GM19239 (cell line): Measurements from ENCODE around the gene CTSL.

Experiments
- DNase-seq: peaks from one replicate; pipeline ENCODE4 v3.0.0; 2011; ENCODE audit warnings: low spot score; ENCODE audit not compliant: insufficient read length
- FAIRE-seq: peaks from 2 replicates; lab custom pipeline; 2011; peaks lifted over from hg19 to GRCh38; lab: Jason Lieb, UNC

Gene CTSL

DNA sequence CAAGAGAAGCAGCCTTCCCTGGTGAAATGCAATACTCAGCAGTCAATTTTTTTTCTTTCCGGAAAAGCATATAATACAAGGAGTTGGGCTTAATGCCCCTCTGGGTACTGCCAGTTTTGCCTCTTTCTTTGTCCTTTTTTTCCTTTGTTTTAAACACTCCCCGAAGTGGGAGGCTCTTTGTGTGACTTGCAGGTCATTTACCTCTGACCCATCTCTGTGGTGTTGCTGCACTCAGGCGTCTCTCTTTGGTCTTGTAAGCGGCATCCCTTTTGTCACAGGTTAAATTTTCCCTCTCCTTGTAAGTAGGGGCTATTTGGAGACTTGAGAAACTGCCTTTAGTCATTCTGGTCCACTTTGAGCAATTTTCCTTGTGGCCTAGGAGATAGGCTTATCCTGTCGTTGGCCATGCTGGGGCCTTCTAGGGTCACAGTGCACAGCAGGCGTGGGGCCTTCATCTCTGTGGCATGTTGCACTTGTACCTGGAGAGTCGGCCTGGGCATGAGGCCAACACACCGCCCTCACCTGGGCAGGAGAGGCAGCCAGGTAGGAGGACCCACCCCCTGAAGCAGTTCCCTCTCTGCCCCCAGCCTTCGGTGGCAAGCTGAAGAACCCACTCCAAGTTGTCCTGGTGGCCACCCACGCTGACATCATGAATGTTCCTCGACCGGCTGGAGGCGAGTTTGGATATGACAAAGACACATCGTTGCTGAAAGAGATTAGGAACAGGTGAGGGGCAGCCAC lies 27.7 kb upstream of the CTSL start:
- FAIRE-seq: no peak
- no peak for DNase-seq

DNA sequence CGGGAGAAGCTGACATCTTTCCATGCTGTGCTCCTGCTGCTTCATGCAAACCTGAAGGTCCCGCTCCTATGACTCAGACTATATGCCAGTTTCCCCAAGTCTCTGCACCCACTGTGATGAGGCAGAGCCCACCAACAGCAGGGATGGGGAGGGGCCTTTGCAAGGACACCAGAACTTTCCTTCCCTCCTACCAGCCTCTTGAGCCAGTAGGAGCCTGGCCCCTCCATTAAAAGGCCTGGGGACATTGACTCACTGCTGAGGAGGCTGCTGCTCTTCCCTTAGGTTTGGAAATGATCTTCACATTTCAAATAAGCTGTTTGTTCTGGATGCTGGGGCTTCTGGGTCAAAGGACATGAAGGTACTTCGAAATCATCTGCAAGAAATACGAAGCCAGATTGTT lies 26.1 kb upstream of the CTSL start:
- FAIRE-seq (no peak), DNase-seq (no peak)

- DNase-seq (no peak), FAIRE-seq (no peak)
Observed at GRCh38 chr9:87701491-87701890, 24.4 kb upstream of the CTSL start.

- no peak for FAIRE-seq
- no peak for DNase-seq
Observed at GRCh38 chr9:87701931-87702421, 23.9 kb upstream of the CTSL start.

GRCh38 chr9:87702921-87703320 lies 23.0 kb upstream of the CTSL start:
- no peak for FAIRE-seq

GRCh38 chr9:87703636-87704276 lies 22.2 kb upstream of the CTSL start:
- DNase-seq (no peak), FAIRE-seq (no peak)

More at GRCh38 chr9:87702921-87703320, 23.0 kb upstream of the CTSL start:
- DNase-seq: no peak

DNA sequence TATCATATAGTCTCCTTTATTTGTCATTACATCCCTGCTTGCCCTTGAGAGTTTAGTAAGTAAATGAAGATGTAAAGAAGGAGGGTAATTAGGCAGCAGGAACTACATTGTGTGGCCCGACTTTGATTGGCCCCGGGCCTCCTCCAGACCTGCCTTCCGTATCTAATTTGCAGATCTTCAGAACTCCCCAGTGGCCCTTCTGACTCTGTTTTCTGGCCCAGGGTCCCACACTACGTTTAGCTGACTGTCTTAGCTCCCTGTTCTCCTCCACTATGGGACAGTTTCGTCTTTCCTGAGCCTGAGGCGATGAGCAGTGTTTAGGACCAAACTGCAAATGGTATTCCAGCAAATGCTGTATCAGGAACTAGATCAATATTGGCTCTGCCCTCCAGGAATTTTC lies 21.6 kb upstream of the CTSL start:
- no peak for DNase-seq
- no peak for FAIRE-seq

- DNase-seq (no peak), FAIRE-seq (no peak)
Observed at GRCh38 chr9:87706066-87706739, 19.7 kb upstream of the CTSL start.

- FAIRE-seq (no peak), DNase-seq (no peak)
Observed at GRCh38 chr9:87707805-87708506, 18.0 kb upstream of the CTSL start.

GRCh38 chr9:87708546-87708945 lies 17.4 kb upstream of the CTSL start:
- DNase-seq (no peak), FAIRE-seq (no peak)

GRCh38 chr9:87708986-87709728 lies 16.8 kb upstream of the CTSL start:
- no peak for DNase-seq
- no peak for FAIRE-seq

DNA sequence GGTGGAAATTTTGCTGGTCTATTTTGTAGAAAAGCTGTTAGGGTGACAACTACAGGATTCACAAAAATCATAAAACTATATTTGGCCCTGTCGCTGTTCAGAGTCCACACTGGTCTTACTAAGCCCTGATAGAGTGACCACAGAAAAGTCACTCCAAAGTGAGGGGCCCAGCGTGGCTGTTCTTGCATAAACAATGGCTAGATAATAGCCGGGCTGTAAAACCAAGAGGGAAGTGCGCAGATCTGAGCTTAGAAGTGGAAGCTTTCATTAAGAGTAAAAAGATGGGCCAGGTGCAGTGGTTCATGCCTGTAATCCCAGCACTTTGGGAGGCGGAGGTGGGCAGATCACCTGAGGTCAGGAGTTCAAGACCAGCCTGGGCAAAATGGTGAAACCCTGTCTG lies 15.5 kb upstream of the CTSL start:
- DNase-seq (no peak), FAIRE-seq (no peak)

- FAIRE-seq (no peak), DNase-seq (no peak)
Observed at GRCh38 chr9:87711857-87712800, 13.8 kb upstream of the CTSL start.

GRCh38 chr9:87712801-87713277 lies 13.1 kb upstream of the CTSL start:
- DNase-seq (no peak), FAIRE-seq (no peak)

DNA sequence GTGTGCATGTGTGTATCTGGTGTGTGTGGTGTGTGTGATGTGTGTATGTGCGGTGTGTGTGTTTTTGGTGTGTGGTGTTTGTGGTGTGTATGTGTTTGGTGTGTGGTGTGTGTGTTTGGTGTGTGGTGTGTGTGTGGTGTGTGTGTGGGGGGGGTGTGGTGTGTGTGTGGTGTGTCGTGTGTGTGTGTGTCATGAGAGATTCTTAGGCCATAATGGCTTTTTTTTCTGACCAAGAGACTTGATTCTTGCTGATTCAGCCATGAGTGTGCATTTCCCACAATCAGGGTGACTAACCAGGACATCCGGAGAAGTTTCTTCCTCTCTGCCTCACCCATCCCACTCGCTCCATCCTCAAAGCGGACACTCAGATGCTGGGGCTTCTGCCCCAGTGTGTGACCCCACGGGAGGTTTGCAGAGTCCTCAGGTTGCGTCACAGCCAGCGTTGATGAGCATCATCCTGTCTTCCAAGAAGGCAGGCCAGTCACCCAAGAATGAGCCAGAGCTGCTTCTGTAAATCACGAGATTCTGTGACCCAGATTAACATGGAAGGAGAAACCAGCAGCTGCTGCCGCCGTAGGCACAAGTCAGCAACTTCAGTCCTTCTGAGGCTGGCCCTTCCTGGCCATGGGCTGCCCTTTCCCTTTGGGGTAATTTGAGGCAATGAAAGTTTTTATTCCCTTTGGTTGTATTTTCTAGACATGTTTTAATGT lies 12.5 kb upstream of the CTSL start:
- DNase-seq (no peak), FAIRE-seq (no peak)

DNA sequence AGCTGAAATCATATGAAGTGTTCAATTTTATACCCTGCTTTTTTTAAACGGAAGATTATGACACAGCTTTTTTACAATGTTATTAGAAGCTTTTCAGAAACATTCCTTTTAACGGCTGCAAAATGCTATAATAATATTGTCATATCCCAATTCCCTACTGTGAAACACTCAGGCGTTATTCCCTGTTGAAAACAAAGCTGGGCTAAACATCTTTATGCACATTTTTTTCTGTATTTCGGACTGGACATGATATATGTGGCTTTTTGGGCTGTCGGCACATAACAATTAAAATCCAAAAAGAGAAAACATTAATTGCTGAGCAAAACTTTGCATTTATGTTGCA lies 12.0 kb upstream of the CTSL start:
- FAIRE-seq: no peak

DNA sequence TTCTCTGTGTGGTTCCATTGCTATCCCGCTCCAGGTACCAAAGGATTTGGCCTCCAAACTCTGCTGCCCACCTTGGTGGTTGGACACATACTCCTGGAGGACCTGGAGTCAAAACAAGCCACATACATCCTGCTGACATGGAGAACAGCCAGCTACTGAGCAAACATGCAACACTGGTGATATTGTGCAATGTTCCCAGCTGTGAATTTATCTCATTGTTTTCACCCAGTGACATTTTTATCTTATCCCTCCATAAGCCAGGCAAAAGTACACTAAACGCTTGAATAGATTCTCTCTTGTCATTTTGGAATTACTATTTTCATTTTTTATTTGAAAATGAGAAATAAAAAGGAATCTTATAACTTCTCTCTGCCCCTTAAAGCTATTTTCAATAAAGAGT lies 11.1 kb upstream of the CTSL start:
- no peak for DNase-seq
- no peak for FAIRE-seq

More for the DNA sequence above, 12.0 kb upstream of the CTSL start:
- DNase-seq: no peak

DNA sequence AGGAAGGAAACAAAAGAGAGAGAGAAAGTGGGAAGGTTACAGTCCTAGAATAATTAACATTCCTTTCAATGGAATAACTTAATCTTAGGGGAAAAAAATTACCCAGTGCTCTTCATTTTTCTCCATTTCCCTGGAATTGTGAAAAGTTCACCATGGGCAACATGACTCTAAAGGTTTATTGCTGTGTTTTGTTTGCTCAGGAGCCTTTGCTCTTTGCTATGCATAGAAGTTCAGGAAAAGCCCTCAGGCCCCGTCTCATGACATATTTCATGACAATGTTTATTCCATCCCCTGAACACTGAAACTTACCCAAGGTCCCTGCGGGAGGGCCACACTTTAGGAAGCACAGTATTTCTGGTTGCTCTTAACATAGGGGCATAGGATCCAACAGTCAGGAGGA lies 9.8 kb upstream of the CTSL start:
- FAIRE-seq (no peak), DNase-seq (no peak)
